IPS-18a (cell line): ENCODE data around the gene AGAP3.

Source experiments
- H3K27ac ChIP-seq: one replicate; pipeline ENCODE4 v1.5.1; 2013; ENCODE audit warnings: low read length
- H3K27me3 ChIP-seq: one replicate; pipeline ENCODE4 v1.6.1; 2013; ENCODE audit warnings: mild to moderate bottlenecking, low read length; ENCODE audit not compliant: control insufficient read depth, insufficient read depth
- H3K36me3 ChIP-seq: one replicate; pipeline ENCODE4 v1.6.1; 2013; ENCODE audit warnings: low read depth, low read length; ENCODE audit not compliant: control insufficient read depth
- H3K4me1 ChIP-seq: one replicate; pipeline ENCODE4 v1.6.1; 2013; ENCODE audit warnings: low read depth, low read length; ENCODE audit not compliant: control insufficient read depth
- H3K4me3 ChIP-seq: one replicate; pipeline ENCODE4 v1.5.1; 2013; ENCODE audit warnings: low read length
- H3K9ac ChIP-seq: one replicate; pipeline ENCODE4 v1.6.1; 2013; ENCODE audit warnings: mild to moderate bottlenecking, low read length, moderate library complexity
- H3K9me3 ChIP-seq: one replicate; pipeline ENCODE4 v1.6.1; 2013; ENCODE audit warnings: low read depth, low read length; ENCODE audit not compliant: control insufficient read depth

AGAP3 gene

GRCh38 chr7:151109094-151110048 lies 23.1 kb downstream of the AGAP3 start:
- peaks cover 10% of the 10 kb centered on the region for H3K27me3 ChIP-seq
- no peak overlapping the region for H3K27ac ChIP-seq

GRCh38 chr7:151110236-151110940 lies 24.1 kb downstream of the AGAP3 start:
- Histone ChIP-seq H3K27me3 (peaks cover 11% of the 10 kb centered on the region), H3K4me1 (peaks cover 11% of the 10 kb centered on the region), H3K27ac (no peak overlapping the region), H3K9ac (no peak overlapping the region), H3K9me3 (no peaks in the 10 kb centered on the region), H3K4me3 (no peak overlapping the region), H3K36me3 (no peaks in the 10 kb centered on the region)

More at GRCh38 chr7:151109094-151110048, 23.1 kb downstream of the AGAP3 start:
- Histone ChIP-seq H3K36me3 (no peaks in the 10 kb centered on the region), H3K9me3 (no peaks in the 10 kb centered on the region), H3K4me1 (peaks cover 19% of the 10 kb centered on the region), H3K9ac (no peak overlapping the region), H3K4me3 (no peak overlapping the region)

GRCh38 chr7:151110941-151111645 lies 24.8 kb downstream of the AGAP3 start:
- no peak overlapping the region for H3K27ac ChIP-seq
- H3K27me3 ChIP-seq: peaks cover 18% of the 10 kb centered on the region
- H3K36me3 ChIP-seq: no peaks in the 10 kb centered on the region
- H3K9me3 ChIP-seq: no peaks in the 10 kb centered on the region
- no peak overlapping the region for H3K4me3 ChIP-seq
- H3K9ac ChIP-seq: no peak overlapping the region
- H3K4me1 ChIP-seq: peaks cover 11% of the 10 kb centered on the region

GRCh38 chr7:151113344-151114150 lies 27.3 kb downstream of the AGAP3 start:
- Histone ChIP-seq H3K4me3 (peak overlapping the region; percentile 19), H3K4me1 (peaks cover 11% of the 10 kb centered on the region), H3K9me3 (no peaks in the 10 kb centered on the region), H3K27ac (no peak overlapping the region), H3K9ac (no peak overlapping the region), H3K36me3 (no peaks in the 10 kb centered on the region), H3K27me3 (peaks cover 24% of the 10 kb centered on the region)

GRCh38 chr7:151114151-151115090 lies 28.1 kb downstream of the AGAP3 start:
- H3K9me3 ChIP-seq: no peaks in the 10 kb centered on the region
- H3K4me1 ChIP-seq: peaks cover 11% of the 10 kb centered on the region
- H3K4me3 ChIP-seq: peak overlapping the region; percentile 19
- no peaks in the 10 kb centered on the region for H3K36me3 ChIP-seq
- peaks cover 24% of the 10 kb centered on the region for H3K27me3 ChIP-seq
- no peak overlapping the region for H3K9ac ChIP-seq
- no peak overlapping the region for H3K27ac ChIP-seq

GRCh38 chr7:151115121-151115835 lies 29.0 kb downstream of the AGAP3 start:
- peaks cover 24% of the 10 kb centered on the region for H3K27me3 ChIP-seq
- H3K36me3 ChIP-seq: peaks cover 3% of the 10 kb centered on the region
- H3K9ac ChIP-seq: no peak overlapping the region
- peak overlapping the region; percentile 42 for H3K4me3 ChIP-seq
- H3K9me3 ChIP-seq: no peaks in the 10 kb centered on the region
- H3K4me1 ChIP-seq: peaks cover 11% of the 10 kb centered on the region
- H3K27ac ChIP-seq: no peak overlapping the region

- Histone ChIP-seq H3K4me1 (peaks cover 11% of the 10 kb centered on the region), H3K9ac (no peak overlapping the region), H3K36me3 (peaks cover 7% of the 10 kb centered on the region)
Measured at GRCh38 chr7:151115836-151116418, 29.7 kb downstream of the AGAP3 start.

GRCh38 chr7:151116603-151117440 lies 30.5 kb downstream of the AGAP3 start:
- Histone ChIP-seq H3K9me3 (no peaks in the 10 kb centered on the region), H3K4me1 (peaks cover 11% of the 10 kb centered on the region), H3K27me3 (peaks cover 24% of the 10 kb centered on the region), H3K4me3 (no peak overlapping the region), H3K27ac (no peak overlapping the region), H3K9ac (no peak overlapping the region), H3K36me3 (peaks cover 7% of the 10 kb centered on the region)

More at GRCh38 chr7:151115836-151116418, 29.7 kb downstream of the AGAP3 start:
- Histone ChIP-seq H3K9me3 (no peaks in the 10 kb centered on the region), H3K27me3 (peaks cover 24% of the 10 kb centered on the region), H3K27ac (no peak overlapping the region), H3K4me3 (peak overlapping the region; percentile 42)

GRCh38 chr7:151117565-151117964 lies 31.3 kb downstream of the AGAP3 start:
- Histone ChIP-seq H3K9me3 (no peaks in the 10 kb centered on the region), H3K9ac (no peak overlapping the region), H3K4me3 (no peak overlapping the region), H3K27ac (no peak overlapping the region), H3K4me1 (peaks cover 11% of the 10 kb centered on the region), H3K36me3 (peaks cover 7% of the 10 kb centered on the region), H3K27me3 (peaks cover 24% of the 10 kb centered on the region)
